Measurements from ENCODE around the gene NFAT5.
"Not testable (repeated sequence)": the region's sequence is repeated elsewhere in the genome, so short reads cannot be mapped to it uniquely, and the experiment has no call there.

Gene NFAT5

GRCh38 chr16:69717066-69717465 is 151.3 kb downstream of the NFAT5 start:
- no peak for DNase-seq (ENCODE audit: low read depth in 1 of 2, low spot score in 1 of 2)
- no peak for TF ChIP-seq JUND (IDR thresholded peaks at IDR 0.05; ENCODE audit: low read depth)
- in situ Hi-C loops (cut with HindIII; ENCODE audit: low pct_unique_long_range_greater_than_20kb, low sequenced_read_pairs), result no loop called here

GRCh38 chr16:69718111-69718764 is 152.5 kb downstream of the NFAT5 start:
- no peak for DNase-seq (ENCODE audit: low read depth in 1 of 2, low spot score in 1 of 2)
- TF ChIP-seq JUND (IDR thresholded peaks at IDR 0.05; ENCODE audit: low read depth), result no peak
- in situ Hi-C loops (cut with HindIII; ENCODE audit: low pct_unique_long_range_greater_than_20kb, low sequenced_read_pairs), result no loop called here

- in situ Hi-C loops (cut with HindIII; ENCODE audit: low pct_unique_long_range_greater_than_20kb, low sequenced_read_pairs), result no loop called here
Observed at GRCh38 chr16:69720822-69721430, 155.2 kb downstream of the NFAT5 start.

GRCh38 chr16:69721441-69721957 is 155.7 kb downstream of the NFAT5 start:
- in situ Hi-C loops (cut with HindIII; ENCODE audit: low pct_unique_long_range_greater_than_20kb, low sequenced_read_pairs), result no loop called here
- no peak for TF ChIP-seq JUND (IDR thresholded peaks at IDR 0.05; ENCODE audit: low read depth)
- no peak for DNase-seq (ENCODE audit: low read depth in 1 of 2, low spot score in 1 of 2)

More at GRCh38 chr16:69720822-69721430, 155.2 kb downstream of the NFAT5 start:
- no peak for DNase-seq (ENCODE audit: low read depth in 1 of 2, low spot score in 1 of 2)
- no peak for TF ChIP-seq JUND (IDR thresholded peaks at IDR 0.05; ENCODE audit: low read depth)

- in situ Hi-C loops (cut with HindIII; ENCODE audit: low pct_unique_long_range_greater_than_20kb, low sequenced_read_pairs), result no loop called here
- DNase-seq (ENCODE audit: low read depth in 1 of 2, low spot score in 1 of 2), result no peak
- TF ChIP-seq JUND (IDR thresholded peaks at IDR 0.05; ENCODE audit: low read depth), result no peak
Observed at GRCh38 chr16:69724414-69724873, 158.7 kb downstream of the NFAT5 start.

- peak in 1 of 2 experiments; percentile 21 for DNase-seq (ENCODE audit: low read depth in 1 of 2, low spot score in 1 of 2)
- TF ChIP-seq JUND (IDR thresholded peaks at IDR 0.05; ENCODE audit: low read depth), result no peak
- in situ Hi-C loops (cut with HindIII; ENCODE audit: low pct_unique_long_range_greater_than_20kb, low sequenced_read_pairs), result no loop called here
Observed at GRCh38 chr16:69724981-69725479, 159.3 kb downstream of the NFAT5 start.

- in situ Hi-C loops (cut with HindIII; ENCODE audit: low pct_unique_long_range_greater_than_20kb, low sequenced_read_pairs), result no loop called here
- DNase-seq (ENCODE audit: low read depth in 1 of 2, low spot score in 1 of 2), result peak in 1 of 2 experiments; percentile 27
- TF ChIP-seq JUND (IDR thresholded peaks at IDR 0.05; ENCODE audit: low read depth), result no peak
Observed at GRCh38 chr16:69725480-69726312, 159.9 kb downstream of the NFAT5 start.

GRCh38 chr16:69726313-69727060 is 160.7 kb downstream of the NFAT5 start, which contains the start of gene NQO1:
Gene NQO1 (minus strand): TSS chr16:69726560. CDS start chr16:69726439, 121 bp downstream.
- DNase-seq (ENCODE audit: low read depth in 1 of 2, low spot score in 1 of 2), result peak; percentile 78 to 100
- TF ChIP-seq JUND (IDR thresholded peaks at IDR 0.05; ENCODE audit: low read depth), result no peak
- in situ Hi-C loops (cut with HindIII; ENCODE audit: low pct_unique_long_range_greater_than_20kb, low sequenced_read_pairs), result no loop called here

- TF ChIP-seq JUND (IDR thresholded peaks at IDR 0.05; ENCODE audit: low read depth), result no peak
- in situ Hi-C loops (cut with HindIII; ENCODE audit: low pct_unique_long_range_greater_than_20kb, low sequenced_read_pairs), result no loop called here
- DNase-seq (ENCODE audit: low read depth in 1 of 2, low spot score in 1 of 2), result peak in 1 of 2 experiments; percentile 59
Observed at GRCh38 chr16:69727916-69728270, 162.1 kb downstream of the NFAT5 start.

GRCh38 chr16:69729030-69729429 is 163.3 kb downstream of the NFAT5 start:
- peak in 1 of 2 experiments; percentile 29 for DNase-seq (ENCODE audit: low read depth in 1 of 2, low spot score in 1 of 2)
- in situ Hi-C loops (cut with HindIII; ENCODE audit: low pct_unique_long_range_greater_than_20kb, low sequenced_read_pairs), result not testable (repeated sequence)

- in situ Hi-C loops (cut with HindIII; ENCODE audit: low pct_unique_long_range_greater_than_20kb, low sequenced_read_pairs); DNase-seq (ENCODE audit: low read depth in 1 of 2, low spot score in 1 of 2): not testable (repeated sequence)
Observed at GRCh38 chr16:69731280-69731679, 165.5 kb downstream of the NFAT5 start.

- in situ Hi-C loops (cut with HindIII; ENCODE audit: low pct_unique_long_range_greater_than_20kb, low sequenced_read_pairs), result no loop called here
- TF ChIP-seq JUND (IDR thresholded peaks at IDR 0.05; ENCODE audit: low read depth), result no peak
- no peak for DNase-seq (ENCODE audit: low read depth in 1 of 2, low spot score in 1 of 2)
Observed at GRCh38 chr16:69732101-69732500, 166.3 kb downstream of the NFAT5 start.
